ENCODE data around the gene TRIM42.

Gene TRIM42

GRCh38 chr3:140710711-140711389 is 33.0 kb downstream of the TRIM42 start:
- Histone ChIP-seq H3K36me3 (ENCODE audit: insufficient read depth, low read length) (no peaks in the 10 kb centered on the region), H3K4me3 (ENCODE audit: low read depth in 1 of 2, low read length in 2 of 2) (no peak overlapping the region), H3K4me1 (ENCODE audit: insufficient read depth, low read length) (no peaks in the 10 kb centered on the region), H3K9me3 (ENCODE audit: low read length) (no peaks in the 10 kb centered on the region), H3K9ac (ENCODE audit: low read length) (no peak overlapping the region), H3K27ac (ENCODE audit: low read depth, low read length) (no peak overlapping the region), H3K27me3 (ENCODE audit: control insufficient read depth in 1 of 2, insufficient read depth in 2 of 2, low read length in 2 of 2) (no peaks in the 10 kb centered on the region)

DNA sequence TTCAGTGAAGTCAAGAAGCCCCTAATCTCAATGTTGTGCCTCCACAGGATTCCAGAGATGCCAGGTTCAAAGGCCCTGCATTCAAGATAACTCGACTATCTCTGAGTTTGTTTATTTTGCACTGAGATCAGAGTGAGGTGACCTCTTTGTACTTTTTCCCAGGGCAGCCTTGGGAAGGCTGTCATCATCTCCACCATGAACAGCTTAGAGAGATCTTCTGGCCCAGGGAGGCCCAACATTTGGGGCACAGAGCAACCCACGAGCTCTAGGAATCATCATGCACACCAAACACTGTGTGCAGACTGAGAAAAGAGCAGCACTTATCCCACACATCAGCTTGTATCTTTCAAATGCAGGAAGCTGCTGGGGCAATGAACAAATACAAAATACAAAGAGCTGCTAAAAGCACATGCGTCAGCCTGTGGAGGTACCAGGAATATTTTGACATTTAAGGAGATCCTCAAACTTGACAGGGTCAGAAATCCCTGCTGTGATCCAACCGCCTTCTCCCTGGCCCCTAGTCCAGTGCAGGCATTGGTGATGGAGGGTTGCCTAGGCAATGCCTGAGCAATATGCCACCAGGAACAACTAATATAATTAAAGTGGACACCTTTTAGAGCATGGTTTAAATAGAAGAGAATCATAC is 33.6 kb downstream of the TRIM42 start:
- H3K27ac ChIP-seq (ENCODE audit: low read depth, low read length): no peak overlapping the region
- H3K27me3 ChIP-seq (ENCODE audit: control insufficient read depth in 1 of 2, insufficient read depth in 2 of 2, low read length in 2 of 2): no peaks in the 10 kb centered on the region
- H3K4me3 ChIP-seq (ENCODE audit: low read depth in 1 of 2, low read length in 2 of 2): no peak overlapping the region
- no peaks in the 10 kb centered on the region for H3K36me3 ChIP-seq (ENCODE audit: insufficient read depth, low read length)
- H3K4me1 ChIP-seq (ENCODE audit: insufficient read depth, low read length): no peaks in the 10 kb centered on the region
- no peak overlapping the region for H3K9ac ChIP-seq (ENCODE audit: low read length)
- no peaks in the 10 kb centered on the region for H3K9me3 ChIP-seq (ENCODE audit: low read length)

DNA sequence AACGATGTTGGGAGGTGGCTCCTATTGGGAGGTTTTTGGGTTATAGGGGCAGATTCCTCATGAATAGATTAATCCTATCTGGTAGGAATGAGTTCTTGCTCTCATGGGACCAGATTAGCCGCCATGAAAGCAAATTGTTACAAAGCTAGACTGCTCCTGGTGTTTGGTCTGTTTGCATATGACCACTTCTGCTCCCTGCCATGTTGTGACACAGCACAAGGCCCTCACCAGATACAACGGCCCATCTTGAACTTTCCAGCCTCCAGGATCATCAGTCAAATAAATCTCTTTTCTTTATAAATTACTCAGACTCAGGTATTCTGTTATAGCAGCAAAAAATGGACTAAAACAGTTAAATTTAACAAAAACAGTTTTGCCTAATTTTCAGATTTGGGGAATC is 34.4 kb downstream of the TRIM42 start:
- Histone ChIP-seq H3K9ac (ENCODE audit: low read length) (no peak overlapping the region), H3K36me3 (ENCODE audit: insufficient read depth, low read length) (no peaks in the 10 kb centered on the region), H3K27me3 (ENCODE audit: control insufficient read depth in 1 of 2, insufficient read depth in 2 of 2, low read length in 2 of 2) (no peaks in the 10 kb centered on the region), H3K4me1 (ENCODE audit: insufficient read depth, low read length) (no peaks in the 10 kb centered on the region), H3K9me3 (ENCODE audit: low read length) (no peaks in the 10 kb centered on the region), H3K4me3 (ENCODE audit: low read depth in 1 of 2, low read length in 2 of 2) (no peak overlapping the region), H3K27ac (ENCODE audit: low read depth, low read length) (no peak overlapping the region)

- Histone ChIP-seq H3K9me3 (ENCODE audit: low read length) (no peaks in the 10 kb centered on the region), H3K9ac (ENCODE audit: low read length) (no peak overlapping the region), H3K27ac (ENCODE audit: low read depth, low read length) (no peak overlapping the region), H3K36me3 (ENCODE audit: insufficient read depth, low read length) (no peaks in the 10 kb centered on the region), H3K27me3 (ENCODE audit: control insufficient read depth in 1 of 2, insufficient read depth in 2 of 2, low read length in 2 of 2) (no peaks in the 10 kb centered on the region), H3K4me3 (ENCODE audit: low read depth in 1 of 2, low read length in 2 of 2) (no peak overlapping the region), H3K4me1 (ENCODE audit: insufficient read depth, low read length) (no peaks in the 10 kb centered on the region)
Observed at GRCh38 chr3:140715035-140715434, 37.2 kb downstream of the TRIM42 start.

- Histone ChIP-seq H3K4me1 (ENCODE audit: insufficient read depth, low read length) (no peaks in the 10 kb centered on the region), H3K9me3 (ENCODE audit: low read length) (no peaks in the 10 kb centered on the region), H3K27me3 (ENCODE audit: control insufficient read depth in 1 of 2, insufficient read depth in 2 of 2, low read length in 2 of 2) (no peaks in the 10 kb centered on the region), H3K9ac (ENCODE audit: low read length) (no peak overlapping the region), H3K36me3 (ENCODE audit: insufficient read depth, low read length) (no peaks in the 10 kb centered on the region), H3K4me3 (ENCODE audit: low read depth in 1 of 2, low read length in 2 of 2) (no peak overlapping the region), H3K27ac (ENCODE audit: low read depth, low read length) (no peak overlapping the region)
Observed at GRCh38 chr3:140717921-140718320, 40.1 kb downstream of the TRIM42 start.

- Histone ChIP-seq H3K9me3 (ENCODE audit: low read length) (no peaks in the 10 kb centered on the region), H3K27ac (ENCODE audit: low read depth, low read length) (no peak overlapping the region), H3K9ac (ENCODE audit: low read length) (no peak overlapping the region), H3K4me1 (ENCODE audit: insufficient read depth, low read length) (no peaks in the 10 kb centered on the region), H3K36me3 (ENCODE audit: insufficient read depth, low read length) (no peaks in the 10 kb centered on the region), H3K4me3 (ENCODE audit: low read depth in 1 of 2, low read length in 2 of 2) (no peak overlapping the region), H3K27me3 (ENCODE audit: control insufficient read depth in 1 of 2, insufficient read depth in 2 of 2, low read length in 2 of 2) (no peaks in the 10 kb centered on the region)
Observed at GRCh38 chr3:140719841-140720614, 42.2 kb downstream of the TRIM42 start.

GRCh38 chr3:140723576-140723975 is 45.7 kb downstream of the TRIM42 start:
- Histone ChIP-seq H3K4me1 (ENCODE audit: insufficient read depth, low read length) (no peaks in the 10 kb centered on the region), H3K4me3 (ENCODE audit: low read depth in 1 of 2, low read length in 2 of 2) (no peak overlapping the region), H3K9me3 (ENCODE audit: low read length) (no peaks in the 10 kb centered on the region), H3K36me3 (ENCODE audit: insufficient read depth, low read length) (no peaks in the 10 kb centered on the region), H3K27ac (ENCODE audit: low read depth, low read length) (no peak overlapping the region), H3K9ac (ENCODE audit: low read length) (no peak overlapping the region), H3K27me3 (ENCODE audit: control insufficient read depth in 1 of 2, insufficient read depth in 2 of 2, low read length in 2 of 2) (no peaks in the 10 kb centered on the region)

- no peak overlapping the region for H3K27ac ChIP-seq (ENCODE audit: low read depth, low read length)
- no peaks in the 10 kb centered on the region for H3K36me3 ChIP-seq (ENCODE audit: insufficient read depth, low read length)
- no peak overlapping the region for H3K4me3 ChIP-seq (ENCODE audit: low read depth in 1 of 2, low read length in 2 of 2)
- no peaks in the 10 kb centered on the region for H3K9me3 ChIP-seq (ENCODE audit: low read length)
- no peaks in the 10 kb centered on the region for H3K4me1 ChIP-seq (ENCODE audit: insufficient read depth, low read length)
- H3K27me3 ChIP-seq (ENCODE audit: control insufficient read depth in 1 of 2, insufficient read depth in 2 of 2, low read length in 2 of 2): no peaks in the 10 kb centered on the region
- no peak overlapping the region for H3K9ac ChIP-seq (ENCODE audit: low read length)
Observed at GRCh38 chr3:140724856-140725812, 47.3 kb downstream of the TRIM42 start.

DNA sequence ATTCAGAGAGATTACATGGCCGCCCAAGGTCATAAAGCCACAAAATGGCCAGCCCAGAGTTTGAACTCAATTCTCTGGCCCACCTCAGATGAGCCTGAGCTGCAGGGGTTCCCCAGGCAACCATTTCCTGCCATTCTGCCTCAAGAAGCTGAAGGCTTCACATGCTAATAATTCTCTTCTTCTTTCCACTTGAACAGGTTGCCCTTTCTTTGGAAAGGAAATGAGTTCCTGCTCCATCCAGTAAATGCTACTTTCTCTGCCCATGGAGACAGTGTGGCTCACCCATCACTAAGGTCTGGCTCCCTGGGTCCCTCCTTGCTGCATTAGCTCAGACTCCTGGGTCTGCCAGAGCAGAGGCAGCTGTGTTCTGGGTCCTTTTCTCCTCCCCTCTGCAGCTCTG is 48.2 kb downstream of the TRIM42 start:
- no peaks in the 10 kb centered on the region for H3K4me1 ChIP-seq (ENCODE audit: insufficient read depth, low read length)
- H3K27me3 ChIP-seq (ENCODE audit: control insufficient read depth in 1 of 2, insufficient read depth in 2 of 2, low read length in 2 of 2): no peaks in the 10 kb centered on the region
- no peak overlapping the region for H3K9ac ChIP-seq (ENCODE audit: low read length)
- H3K9me3 ChIP-seq (ENCODE audit: low read length): no peaks in the 10 kb centered on the region
- H3K27ac ChIP-seq (ENCODE audit: low read depth, low read length): no peak overlapping the region
- H3K4me3 ChIP-seq (ENCODE audit: low read depth in 1 of 2, low read length in 2 of 2): no peak overlapping the region
- no peaks in the 10 kb centered on the region for H3K36me3 ChIP-seq (ENCODE audit: insufficient read depth, low read length)

DNA sequence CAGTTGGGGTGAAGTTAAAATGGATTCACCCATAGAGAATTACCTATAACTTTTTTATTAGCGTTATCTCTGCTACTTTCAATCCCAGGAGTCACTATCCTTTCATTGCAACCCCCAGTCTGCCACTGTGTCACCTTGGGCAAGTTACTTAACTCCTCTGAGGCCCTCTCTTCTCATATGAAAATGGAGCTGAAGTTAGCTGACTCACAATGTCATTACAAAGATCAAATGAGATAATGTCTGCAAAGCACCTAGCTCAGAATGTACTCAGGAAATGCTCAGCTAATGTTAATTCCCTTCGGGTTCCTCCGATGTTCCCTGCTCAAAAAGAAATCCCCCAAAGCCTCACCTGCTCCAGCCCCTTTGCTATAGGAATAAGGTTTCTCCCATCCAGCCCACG is 50.0 kb downstream of the TRIM42 start:
- Histone ChIP-seq H3K27ac (ENCODE audit: low read depth, low read length) (no peak overlapping the region), H3K4me3 (ENCODE audit: low read depth in 1 of 2, low read length in 2 of 2) (no peak overlapping the region), H3K4me1 (ENCODE audit: insufficient read depth, low read length) (no peaks in the 10 kb centered on the region), H3K9me3 (ENCODE audit: low read length) (no peaks in the 10 kb centered on the region), H3K27me3 (ENCODE audit: control insufficient read depth in 1 of 2, insufficient read depth in 2 of 2, low read length in 2 of 2) (no peaks in the 10 kb centered on the region), H3K9ac (ENCODE audit: low read length) (no peak overlapping the region), H3K36me3 (ENCODE audit: insufficient read depth, low read length) (no peaks in the 10 kb centered on the region)

All from muscle layer of colon (tissue), 2 donors.